K562 (cell line): Measurements from ENCODE around the gene ZNF687. TPM values are rescaled to one million over a fixed set of nuclear protein-coding genes. Genes with fewer than 3 reads are reported as not detected.

Source experiments
- CREB1 ChIP-seq, 2 experiments: sonication (generic) in 1 of 2; formaldehyde crosslinking in 1 of 2; IDR thresholded peaks; 2 replicates each; pipeline versions ENCODE4 v1.6.1 to v1.8.0; 2012 to 2022; ENCODE audit warnings: inconsistent platforms in 1 of 2, mild to moderate bottlenecking in 1 of 2, missing genetic modification reagents in 1 of 2, moderate library complexity in 1 of 2
- ESRRB ChIP-seq: fragments of 250-450 bp; sonication (Bioruptor Pico); IDR thresholded peaks from 2 replicates; pipeline ENCODE4 v1.5.0; 2020; ENCODE audit warnings: mild to moderate bottlenecking, moderate library complexity, borderline replicate concordance
- MEF2A ChIP-seq: IDR thresholded peaks from 2 replicates; pipeline ENCODE4 v1.6.1; 2011; ENCODE audit warnings: low read depth, mild to moderate bottlenecking, low read length, moderate library complexity; ENCODE audit not compliant: control insufficient read depth
- PHTF2 ChIP-seq: fragments of 250-450 bp; sonication (Bioruptor Pico); IDR thresholded peaks from 2 replicates; pipeline ENCODE4 v1.5.0; 2021; ENCODE audit warnings: mild to moderate bottlenecking
- RBM17 ChIP-seq: fragments of 200-400 bp; formaldehyde crosslinking; IDR thresholded peaks from 2 replicates; pipeline ENCODE4 v1.6.1; 2017; ENCODE audit warnings: low read depth, mild to moderate bottlenecking, low read length, borderline replicate concordance
- SP1 ChIP-seq: sonication (generic); formaldehyde crosslinking; IDR thresholded peaks from 2 replicates; pipeline ENCODE4 v1.8.1; 2022; ENCODE audit warnings: mild to moderate bottlenecking, missing genetic modification reagents
- polyA plus RNA-seq, 8 experiments: library from polyadenylated mRNA; depleted of rRNA in 4 of 8; stranded (reverse) in 5 of 8; unstranded in 3 of 8; fragments of >200 nt; fragmentation: Nextera tagmentation in 2 of 8; fragmentation: Illumina TruSeq in 1 of 8; extraction: Ambion mirVana in 2 of 8; extraction: Trizol in 1 of 8; gene quantifications; 2 replicates each; pipeline versions ENCODE4 v1.2.1 to v1.2.3, GENCODE V29; 2011 to 2014; ENCODE audit warnings: inconsistent platforms in 1 of 8, missing spikeins in 1 of 8
- total RNA-seq, 7 experiments: library from RNA; depleted of rRNA in 6 of 7; stranded (reverse); fragments of >200 nt in 6 of 7; fragmentation: Illumina TruSeq in 2 of 7; extraction: Trizol in 2 of 7; gene quantifications; 2 replicates each; pipeline versions ENCODE4 v1.2.1 to v1.2.3, GENCODE V29; 2011 to 2021; ENCODE audit warnings: low replicate concordance in 1 of 7
- TF ChIP-seq, protein P1 (sequence below): fragments of 450-650 bp; formaldehyde crosslinking; IDR thresholded peaks from 2 replicates; pipeline ENCODE4 v1.4.0; 2020; ENCODE audit warnings: mild to moderate bottlenecking, moderate library complexity
- TF ChIP-seq, protein P2 (sequence below): fragments of 450-650 bp; conservative IDR thresholded peaks from 2 replicates; pipeline ENCODE4 v1.6.1; 2016; ENCODE audit warnings: missing genetic modification characterization, low read depth, mild to moderate bottlenecking, missing compliant biosample characterization, moderate library complexity
- TF ChIP-seq, protein P3 (sequence below): fragments of 200-800 bp; sonication (Bioruptor generic); IDR thresholded peaks from 2 replicates; pipeline ENCODE4 v1.6.1; 2017; ENCODE audit warnings: missing genetic modification characterization, missing compliant biosample characterization
- TF ChIP-seq, protein P4 (sequence below): sonication (generic); formaldehyde crosslinking; IDR thresholded peaks from 2 replicates; pipeline ENCODE4 v1.8.1; 2023; ENCODE audit warnings: mild to moderate bottlenecking, missing genetic modification reagents
- TF ChIP-seq, protein P5 (sequence below): sonication (generic); formaldehyde crosslinking; IDR thresholded peaks from 2 replicates; pipeline ENCODE4 v1.8.1; 2023; ENCODE audit warnings: missing genetic modification reagents, mild to moderate bottlenecking, borderline replicate concordance
- TF ChIP-seq, protein P6 (sequence below): sonication (generic); formaldehyde crosslinking; IDR thresholded peaks from 2 replicates; pipeline ENCODE4 v1.5.0; 2020; ENCODE audit warnings: missing genetic modification reagents

The ZNF687 gene
- total and polyA plus RNA-seq, 9 of the 15 experiments (the other 6 are each of a cell fraction or from before 2014, with no cell fraction given): 0.13 to 26.4 (median 10.6) TPM

DNA sequence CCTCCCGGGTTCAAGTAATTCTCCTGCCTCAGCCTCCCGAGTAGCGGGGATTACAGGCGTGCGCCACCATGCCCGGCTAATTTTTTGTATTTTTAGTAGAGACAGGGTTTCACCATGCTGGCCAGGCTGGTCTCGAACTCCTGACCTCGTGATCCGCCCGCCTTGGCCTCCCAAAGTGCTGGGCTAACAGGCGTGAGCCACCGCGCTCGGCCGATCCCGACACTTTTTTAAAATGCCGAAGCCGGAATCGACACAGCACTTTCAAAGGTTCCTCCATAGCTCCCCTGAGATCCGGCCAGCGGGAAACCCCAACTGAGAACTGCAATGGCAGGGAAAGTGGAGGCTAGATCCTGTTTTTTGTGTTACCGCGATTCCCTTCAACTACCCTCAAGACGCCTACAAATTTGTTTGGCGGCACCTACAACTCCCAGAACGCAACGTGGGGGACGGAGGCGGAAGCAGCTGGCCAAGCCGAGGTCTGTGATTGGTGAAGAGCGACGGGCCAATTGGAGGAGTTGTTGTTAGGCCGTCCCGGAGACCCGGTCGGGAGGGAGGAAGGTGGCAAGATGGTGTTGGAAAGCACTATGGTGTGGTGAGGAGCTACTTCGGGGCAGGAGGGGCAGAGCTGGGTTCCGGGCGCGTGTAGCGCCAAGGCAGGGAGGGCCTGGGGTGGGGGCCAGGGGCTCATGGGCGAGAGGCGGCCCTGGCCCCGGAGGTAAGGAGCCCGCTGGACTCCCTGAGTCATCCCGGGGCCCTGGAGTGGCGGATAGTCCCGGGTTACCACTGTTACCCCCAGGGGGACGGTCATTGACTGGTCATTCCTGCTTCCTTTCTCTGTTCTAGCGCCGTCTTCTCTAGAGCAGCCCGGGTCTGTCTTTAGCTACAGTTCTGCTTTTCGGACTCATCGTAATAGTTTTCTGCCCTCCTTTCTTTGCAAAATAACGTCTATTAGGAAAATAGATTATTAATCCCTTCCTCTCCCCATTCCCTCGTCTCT lies 27.6 kb upstream of the ZNF687 start, which contains the start of gene PSMD4 (continued):
- TF ChIP-seq, protein P1, sequence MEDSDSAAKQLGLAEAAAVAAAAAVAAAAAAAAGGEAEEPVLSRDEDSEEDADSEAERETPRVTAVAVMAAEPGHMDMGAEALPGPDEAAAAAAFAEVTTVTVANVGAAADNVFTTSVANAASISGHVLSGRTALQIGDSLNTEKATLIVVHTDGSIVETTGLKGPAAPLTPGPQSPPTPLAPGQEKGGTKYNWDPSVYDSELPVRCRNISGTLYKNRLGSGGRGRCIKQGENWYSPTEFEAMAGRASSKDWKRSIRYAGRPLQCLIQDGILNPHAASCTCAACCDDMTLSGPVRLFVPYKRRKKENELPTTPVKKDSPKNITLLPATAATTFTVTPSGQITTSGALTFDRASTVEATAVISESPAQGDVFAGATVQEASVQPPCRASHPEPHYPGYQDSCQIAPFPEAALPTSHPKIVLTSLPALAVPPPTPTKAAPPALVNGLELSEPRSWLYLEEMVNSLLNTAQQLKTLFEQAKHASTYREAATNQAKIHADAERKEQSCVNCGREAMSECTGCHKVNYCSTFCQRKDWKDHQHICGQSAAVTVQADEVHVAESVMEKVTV (CRISPR knock-in tag): no peak
- TF ChIP-seq, protein P2, sequence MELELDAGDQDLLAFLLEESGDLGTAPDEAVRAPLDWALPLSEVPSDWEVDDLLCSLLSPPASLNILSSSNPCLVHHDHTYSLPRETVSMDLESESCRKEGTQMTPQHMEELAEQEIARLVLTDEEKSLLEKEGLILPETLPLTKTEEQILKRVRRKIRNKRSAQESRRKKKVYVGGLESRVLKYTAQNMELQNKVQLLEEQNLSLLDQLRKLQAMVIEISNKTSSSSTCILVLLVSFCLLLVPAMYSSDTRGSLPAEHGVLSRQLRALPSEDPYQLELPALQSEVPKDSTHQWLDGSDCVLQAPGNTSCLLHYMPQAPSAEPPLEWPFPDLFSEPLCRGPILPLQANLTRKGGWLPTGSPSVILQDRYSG (tag): 0 out of 2 replicates have a peak, but pooled peaks have one; percentile 27
- TF ChIP-seq MEF2A (no peak), RBM17 (no peak), ESRRB (no peak), SP1 (CRISPR knock-in tag) (peak; percentile 61; the same call in 1 of the 2 replicates), PHTF2 (CRISPR knock-in tag) (no peak), CREB1 (IDR thresholded peaks at IDR 0.05) (peak; percentile 52; the same call in 1 of the 2 replicates), CREB1 (CRISPR knock-in tag; IDR thresholded peaks at IDR 0.05) (no peak; the same call in 1 of the 2 replicates)
- TF ChIP-seq, protein P3, sequence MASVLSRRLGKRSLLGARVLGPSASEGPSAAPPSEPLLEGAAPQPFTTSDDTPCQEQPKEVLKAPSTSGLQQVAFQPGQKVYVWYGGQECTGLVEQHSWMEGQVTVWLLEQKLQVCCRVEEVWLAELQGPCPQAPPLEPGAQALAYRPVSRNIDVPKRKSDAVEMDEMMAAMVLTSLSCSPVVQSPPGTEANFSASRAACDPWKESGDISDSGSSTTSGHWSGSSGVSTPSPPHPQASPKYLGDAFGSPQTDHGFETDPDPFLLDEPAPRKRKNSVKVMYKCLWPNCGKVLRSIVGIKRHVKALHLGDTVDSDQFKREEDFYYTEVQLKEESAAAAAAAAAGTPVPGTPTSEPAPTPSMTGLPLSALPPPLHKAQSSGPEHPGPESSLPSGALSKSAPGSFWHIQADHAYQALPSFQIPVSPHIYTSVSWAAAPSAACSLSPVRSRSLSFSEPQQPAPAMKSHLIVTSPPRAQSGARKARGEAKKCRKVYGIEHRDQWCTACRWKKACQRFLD (CRISPR knock-in tag): peak; percentile 27; the same call in 1 of the 2 replicates
- TF ChIP-seq, protein P4, sequence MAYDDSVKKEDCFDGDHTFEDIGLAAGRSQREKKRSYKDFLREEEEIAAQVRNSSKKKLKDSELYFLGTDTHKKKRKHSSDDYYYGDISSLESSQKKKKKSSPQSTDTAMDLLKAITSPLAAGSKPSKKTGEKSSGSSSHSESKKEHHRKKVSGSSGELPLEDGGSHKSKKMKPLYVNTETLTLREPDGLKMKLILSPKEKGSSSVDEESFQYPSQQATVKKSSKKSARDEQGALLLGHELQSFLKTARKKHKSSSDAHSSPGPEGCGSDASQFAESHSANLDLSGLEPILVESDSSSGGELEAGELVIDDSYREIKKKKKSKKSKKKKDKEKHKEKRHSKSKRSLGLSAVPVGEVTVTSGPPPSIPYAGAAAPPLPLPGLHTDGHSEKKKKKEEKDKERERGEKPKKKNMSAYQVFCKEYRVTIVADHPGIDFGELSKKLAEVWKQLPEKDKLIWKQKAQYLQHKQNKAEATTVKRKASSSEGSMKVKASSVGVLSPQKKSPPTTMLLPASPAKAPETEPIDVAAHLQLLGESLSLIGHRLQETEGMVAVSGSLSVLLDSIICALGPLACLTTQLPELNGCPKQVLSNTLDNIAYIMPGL: no peak
- TF ChIP-seq, protein P5, sequence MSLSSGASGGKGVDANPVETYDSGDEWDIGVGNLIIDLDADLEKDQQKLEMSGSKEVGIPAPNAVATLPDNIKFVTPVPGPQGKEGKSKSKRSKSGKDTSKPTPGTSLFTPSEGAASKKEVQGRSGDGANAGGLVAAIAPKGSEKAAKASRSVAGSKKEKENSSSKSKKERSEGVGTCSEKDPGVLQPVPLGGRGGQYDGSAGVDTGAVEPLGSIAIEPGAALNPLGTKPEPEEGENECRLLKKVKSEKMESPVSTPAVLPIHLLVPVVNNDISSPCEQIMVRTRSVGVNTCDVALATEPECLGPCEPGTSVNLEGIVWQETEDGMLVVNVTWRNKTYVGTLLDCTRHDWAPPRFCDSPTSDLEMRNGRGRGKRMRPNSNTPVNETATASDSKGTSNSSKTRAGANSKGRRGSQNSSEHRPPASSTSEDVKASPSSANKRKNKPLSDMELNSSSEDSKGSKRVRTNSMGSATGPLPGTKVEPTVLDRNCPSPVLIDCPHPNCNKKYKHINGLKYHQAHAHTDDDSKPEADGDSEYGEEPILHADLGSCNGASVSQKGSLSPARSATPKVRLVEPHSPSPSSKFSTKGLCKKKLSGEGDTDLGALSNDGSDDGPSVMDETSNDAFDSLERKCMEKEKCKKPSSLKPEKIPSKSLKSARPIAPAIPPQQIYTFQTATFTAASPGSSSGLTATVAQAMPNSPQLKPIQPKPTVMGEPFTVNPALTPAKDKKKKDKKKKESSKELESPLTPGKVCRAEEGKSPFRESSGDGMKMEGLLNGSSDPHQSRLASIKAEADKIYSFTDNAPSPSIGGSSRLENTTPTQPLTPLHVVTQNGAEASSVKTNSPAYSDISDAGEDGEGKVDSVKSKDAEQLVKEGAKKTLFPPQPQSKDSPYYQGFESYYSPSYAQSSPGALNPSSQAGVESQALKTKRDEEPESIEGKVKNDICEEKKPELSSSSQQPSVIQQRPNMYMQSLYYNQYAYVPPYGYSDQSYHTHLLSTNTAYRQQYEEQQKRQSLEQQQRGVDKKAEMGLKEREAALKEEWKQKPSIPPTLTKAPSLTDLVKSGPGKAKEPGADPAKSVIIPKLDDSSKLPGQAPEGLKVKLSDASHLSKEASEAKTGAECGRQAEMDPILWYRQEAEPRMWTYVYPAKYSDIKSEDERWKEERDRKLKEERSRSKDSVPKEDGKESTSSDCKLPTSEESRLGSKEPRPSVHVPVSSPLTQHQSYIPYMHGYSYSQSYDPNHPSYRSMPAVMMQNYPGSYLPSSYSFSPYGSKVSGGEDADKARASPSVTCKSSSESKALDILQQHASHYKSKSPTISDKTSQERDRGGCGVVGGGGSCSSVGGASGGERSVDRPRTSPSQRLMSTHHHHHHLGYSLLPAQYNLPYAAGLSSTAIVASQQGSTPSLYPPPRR (CRISPR knock-in tag): no peak
- TF ChIP-seq, protein P6, sequence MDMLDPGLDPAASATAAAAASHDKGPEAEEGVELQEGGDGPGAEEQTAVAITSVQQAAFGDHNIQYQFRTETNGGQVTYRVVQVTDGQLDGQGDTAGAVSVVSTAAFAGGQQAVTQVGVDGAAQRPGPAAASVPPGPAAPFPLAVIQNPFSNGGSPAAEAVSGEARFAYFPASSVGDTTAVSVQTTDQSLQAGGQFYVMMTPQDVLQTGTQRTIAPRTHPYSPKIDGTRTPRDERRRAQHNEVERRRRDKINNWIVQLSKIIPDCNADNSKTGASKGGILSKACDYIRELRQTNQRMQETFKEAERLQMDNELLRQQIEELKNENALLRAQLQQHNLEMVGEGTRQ (CRISPR knock-in tag): no peak
